ENCODE results near the gene CFAP157. TPM values are rescaled to one million over a fixed set of nuclear protein-coding genes. Genes with fewer than 3 reads are reported as not detected.
A peak's percentile ranks its signal among the peaks of the same experiment; 100 is the strongest.

Gene CFAP157
- total RNA-seq, 1 experiment from 2014 or later, result not detected

- no peak for DNase-seq (ENCODE audit: low spot score)
Measured at GRCh38 chr9:127693143-127693542, 13.6 kb upstream of the CFAP157 start.

- no peak for DNase-seq (ENCODE audit: low spot score)
Measured at GRCh38 chr9:127693697-127694096, 13.1 kb upstream of the CFAP157 start.

- DNase-seq (ENCODE audit: low spot score), result no peak
Measured at GRCh38 chr9:127694890-127695720, 11.7 kb upstream of the CFAP157 start.

GRCh38 chr9:127697575-127697974 lies 9.2 kb upstream of the CFAP157 start:
- no peak for DNase-seq (ENCODE audit: low spot score)

- no peak for DNase-seq (ENCODE audit: low spot score)
Measured at GRCh38 chr9:127698386-127698785, 8.4 kb upstream of the CFAP157 start.

- DNase-seq (ENCODE audit: low spot score), result no peak
Measured at GRCh38 chr9:127698985-127699670, 7.7 kb upstream of the CFAP157 start.

- DNase-seq (ENCODE audit: low spot score), result no peak
Measured at GRCh38 chr9:127700140-127700539, 6.6 kb upstream of the CFAP157 start.

GRCh38 chr9:127700594-127701255 lies 6.1 kb upstream of the CFAP157 start:
- no peak for DNase-seq (ENCODE audit: low spot score)

- no peak for DNase-seq (ENCODE audit: low spot score)
Measured at GRCh38 chr9:127703289-127703946, 3.4 kb upstream of the CFAP157 start.

GRCh38 chr9:127705577-127706379 lies 1.0 kb upstream of the CFAP157 start:
- DNase-seq (ENCODE audit: low spot score), result no peak

GRCh38 chr9:127707766-127708165 lies 978 bp downstream of the CFAP157 start:
- DNase-seq (ENCODE audit: low spot score), result peak; percentile 40

GRCh38 chr9:127708952-127709587 lies 2.3 kb downstream of the CFAP157 start:
- no peak for DNase-seq (ENCODE audit: low spot score)

GRCh38 chr9:127710204-127710783 lies 3.5 kb downstream of the CFAP157 start:
- DNase-seq (ENCODE audit: low spot score), result no peak

GRCh38 chr9:127711226-127711701 lies 4.5 kb downstream of the CFAP157 start:
- DNase-seq (ENCODE audit: low spot score), result no peak

- DNase-seq (ENCODE audit: low spot score), result no peak
Measured at GRCh38 chr9:127711831-127712274, 5.1 kb downstream of the CFAP157 start.

GRCh38 chr9:127712371-127712770 lies 5.6 kb downstream of the CFAP157 start:
- DNase-seq (ENCODE audit: low spot score), result no peak

- DNase-seq (ENCODE audit: low spot score), result no peak
Measured at GRCh38 chr9:127712867-127713266, 6.1 kb downstream of the CFAP157 start.

- no peak for DNase-seq (ENCODE audit: low spot score)
Measured at GRCh38 chr9:127714020-127714750, 7.4 kb downstream of the CFAP157 start.

- DNase-seq (ENCODE audit: low spot score), result no peak
Measured at GRCh38 chr9:127714951-127715469, 8.2 kb downstream of the CFAP157 start.
